HG03175 (cell line): Measurements from ENCODE around the gene PARVA.

Source experiments
- ATAC-seq: cut with Tn5 transposase; IDR thresholded peaks from one replicate; pipeline ENCODE4 v1.9.1; 2021; ENCODE audit warnings: mild to moderate bottlenecking, moderate library complexity; ENCODE audit not compliant: unreplicated experiment

PARVA gene

GRCh38 chr11:12544986-12545775 lies 167.8 kb downstream of the PARVA start:
- ATAC-seq = no peak

GRCh38 chr11:12546122-12546521 lies 168.8 kb downstream of the PARVA start:
- ATAC-seq = no peak

- no peak for ATAC-seq
Measured at GRCh38 chr11:12546660-12547059, 169.3 kb downstream of the PARVA start.

GRCh38 chr11:12547953-12548650 lies 170.7 kb downstream of the PARVA start:
- no peak for ATAC-seq

- ATAC-seq = no peak
Measured at GRCh38 chr11:12552692-12553091, 175.3 kb downstream of the PARVA start.

GRCh38 chr11:12554122-12554521 lies 176.8 kb downstream of the PARVA start:
- no peak for ATAC-seq

GRCh38 chr11:12556155-12556554 lies 178.8 kb downstream of the PARVA start:
- ATAC-seq = no peak

GRCh38 chr11:12556788-12557384 lies 179.5 kb downstream of the PARVA start:
- no peak for ATAC-seq

- ATAC-seq = no peak
Measured at GRCh38 chr11:12559011-12559410, 181.6 kb downstream of the PARVA start.

- ATAC-seq = no peak
Measured at GRCh38 chr11:12560362-12560761, 183.0 kb downstream of the PARVA start.

GRCh38 chr11:12560861-12561260 lies 183.5 kb downstream of the PARVA start:
- no peak for ATAC-seq

GRCh38 chr11:12564012-12564411 lies 186.6 kb downstream of the PARVA start:
- no peak for ATAC-seq

- ATAC-seq = no peak
Measured at GRCh38 chr11:12565406-12565805, 188.0 kb downstream of the PARVA start.

GRCh38 chr11:12567746-12568460 lies 190.5 kb downstream of the PARVA start:
- ATAC-seq = no peak

GRCh38 chr11:12569499-12570425 lies 192.4 kb downstream of the PARVA start:
- no peak for ATAC-seq

GRCh38 chr11:12573707-12574485 lies 196.5 kb downstream of the PARVA start:
- ATAC-seq = no peak

- ATAC-seq = no peak
Measured at GRCh38 chr11:12577725-12578644, 200.6 kb downstream of the PARVA start.

- ATAC-seq = no peak
Measured at GRCh38 chr11:12581416-12581815, 204.0 kb downstream of the PARVA start.
